HEK293 (cell line): ENCODE measurements around the gene CSNK2A1.

Experiments used
- CTCF ChIA-PET: fragments of 350-600 bp; formaldehyde crosslinking; extraction: SDS; loops from one replicate; lab custom pipeline; 2021; ENCODE audit warnings: antibody characterized with exemption; lab: Yijun Ruan, JAX
- POLR2A ChIA-PET: fragments of 300-600 bp; formaldehyde crosslinking; extraction: SDS; loops from one replicate; lab custom pipeline; 2020; ENCODE audit warnings: antibody characterized with exemption, inconsistent platforms; lab: Yijun Ruan, JAX
- H3K27ac ChIP-seq: fragments of 200-500 bp; sonication (Bioruptor generic); 2 replicates; pipeline ENCODE4 v1.5.1; 2014; ENCODE audit warnings: low read depth, low read length, control low read depth, inconsistent platforms; ENCODE audit errors: extremely low read depth
- H3K36me3 ChIP-seq, 2 experiments: fragments of 200-500 bp in 1 of 2; sonication (Bioruptor generic) in 1 of 2; 1 replicate in 1 of 2; 2 replicates in 1 of 2; pipeline ENCODE4 v1.5.1; 2014 to 2017; ENCODE audit warnings: inconsistent platforms in 2 of 2, low read length in 2 of 2; ENCODE audit not compliant: control insufficient read depth in 2 of 2, insufficient read depth in 1 of 2
- H3K4me1 ChIP-seq: fragments of 200-500 bp; sonication (Bioruptor generic); 2 replicates; pipeline ENCODE4 v1.5.1; 2014; ENCODE audit warnings: mild to moderate bottlenecking, low read length, inconsistent platforms; ENCODE audit not compliant: control insufficient read depth, insufficient read depth
- H3K4me3 ChIP-seq: 2 replicates; pipeline ENCODE4 v1.5.1; 2011; ENCODE audit warnings: low read depth, mild to moderate bottlenecking, control low read depth, low read length, moderate library complexity
- H3K9me3 ChIP-seq: fragments of 200-500 bp; sonication (Bioruptor generic); 2 replicates; pipeline ENCODE4 v1.5.1; 2014; ENCODE audit warnings: low read depth, low read length, inconsistent platforms; ENCODE audit not compliant: control insufficient read depth, insufficient read depth
- GLIS1 ChIP-seq: fragments of 450-650 bp; formaldehyde crosslinking; IDR thresholded peaks from 2 replicates; pipeline ENCODE4 v1.5.1; 2016; ENCODE audit warnings: missing biosample characterization, missing genetic modification characterization
- HOXA7 ChIP-seq: sonication (generic); formaldehyde crosslinking; IDR thresholded peaks from 2 replicates; pipeline ENCODE4 v1.8.1; 2022; ENCODE audit warnings: missing genetic modification reagents, borderline replicate concordance
- ZFP37 ChIP-seq: fragments of 450-650 bp; formaldehyde crosslinking; IDR thresholded peaks from 2 replicates; pipeline ENCODE4 v1.5.1; 2016; ENCODE audit warnings: missing biosample characterization, missing genetic modification characterization
- ZNF140 ChIP-seq: fragments of 450-650 bp; formaldehyde crosslinking; IDR thresholded peaks from 2 replicates; pipeline ENCODE4 v1.5.1; 2016; ENCODE audit warnings: missing biosample characterization, missing genetic modification characterization
- ZNF184 ChIP-seq: fragments of 450-650 bp; IDR thresholded peaks from 2 replicates; pipeline ENCODE4 v1.5.1; 2018; ENCODE audit warnings: missing biosample characterization, mild to moderate bottlenecking, missing genetic modification characterization
- ZNF239 ChIP-seq: fragments of 450-650 bp; formaldehyde crosslinking; IDR thresholded peaks from 2 replicates; pipeline ENCODE4 v1.5.1; 2016; ENCODE audit warnings: missing biosample characterization, missing genetic modification characterization
- ZNF473 ChIP-seq: fragments of 450-650 bp; formaldehyde crosslinking; IDR thresholded peaks from 2 replicates; pipeline ENCODE4 v1.5.1; 2017; ENCODE audit warnings: missing biosample characterization, missing genetic modification characterization
- ZNF48 ChIP-seq: fragments of 450-650 bp; formaldehyde crosslinking; IDR thresholded peaks from 2 replicates; pipeline ENCODE4 v1.5.1; 2016; ENCODE audit warnings: missing biosample characterization, missing genetic modification characterization
- ZNF529 ChIP-seq: fragments of 450-650 bp; formaldehyde crosslinking; IDR thresholded peaks from 2 replicates; pipeline ENCODE4 v1.5.1; 2017; ENCODE audit warnings: missing genetic modification characterization, missing biosample characterization; ENCODE audit not compliant: insufficient replicate concordance
- ZNF621 ChIP-seq: fragments of 450-650 bp; formaldehyde crosslinking; IDR thresholded peaks from 2 replicates; pipeline ENCODE4 v1.5.1; 2017; ENCODE audit warnings: missing biosample characterization, missing genetic modification characterization
- ZNF624 ChIP-seq: fragments of 450-650 bp; formaldehyde crosslinking; IDR thresholded peaks from 2 replicates; pipeline ENCODE4 v1.5.1; 2017; ENCODE audit warnings: missing biosample characterization, missing genetic modification characterization
- ZNF658 ChIP-seq: fragments of 450-650 bp; formaldehyde crosslinking; IDR thresholded peaks from 2 replicates; pipeline ENCODE4; 2016; ENCODE audit warnings: missing biosample characterization, missing genetic modification characterization
- ZNF792 ChIP-seq: fragments of 450-650 bp; formaldehyde crosslinking; IDR thresholded peaks from 2 replicates; pipeline ENCODE4 v1.5.1; 2016; ENCODE audit warnings: missing biosample characterization, missing genetic modification characterization
- TF ChIP-seq, protein P1 (sequence below): fragments of 450-650 bp; formaldehyde crosslinking; IDR thresholded peaks from 2 replicates; pipeline ENCODE4 v1.5.1; 2016; ENCODE audit warnings: missing biosample characterization, missing genetic modification characterization
- TF ChIP-seq, protein P2 (sequence below): fragments of 450-650 bp; formaldehyde crosslinking; conservative IDR thresholded peaks from 2 replicates; pipeline ENCODE4 v1.5.1; 2016; ENCODE audit warnings: low read depth, missing biosample characterization, missing genetic modification characterization
- TF ChIP-seq, protein P3 (sequence below): fragments of 450-650 bp; formaldehyde crosslinking; IDR thresholded peaks from 2 replicates; pipeline ENCODE4 v1.5.1; 2017; ENCODE audit warnings: missing biosample characterization, missing genetic modification characterization
- TF ChIP-seq, protein P4 (sequence below): fragments of 450-650 bp; formaldehyde crosslinking; IDR thresholded peaks from 2 replicates; pipeline ENCODE4 v1.5.1; 2016; ENCODE audit warnings: missing biosample characterization, missing genetic modification characterization
- TF ChIP-seq, protein P5 (sequence below): fragments of 450-650 bp; formaldehyde crosslinking; IDR thresholded peaks from 2 replicates; pipeline ENCODE4 v1.5.1; 2017; ENCODE audit warnings: missing biosample characterization, missing genetic modification characterization
- TF ChIP-seq, protein P6 (sequence below): fragments of 450-650 bp; formaldehyde crosslinking; IDR thresholded peaks from 2 replicates; pipeline ENCODE4 v1.5.1; 2016; ENCODE audit warnings: missing biosample characterization, missing genetic modification characterization
- TF ChIP-seq, protein P7 (sequence below): fragments of 450-650 bp; formaldehyde crosslinking; IDR thresholded peaks from 2 replicates; pipeline ENCODE4 v1.5.1; 2016; ENCODE audit warnings: missing biosample characterization, missing genetic modification characterization

CSNK2A1 gene

DNA sequence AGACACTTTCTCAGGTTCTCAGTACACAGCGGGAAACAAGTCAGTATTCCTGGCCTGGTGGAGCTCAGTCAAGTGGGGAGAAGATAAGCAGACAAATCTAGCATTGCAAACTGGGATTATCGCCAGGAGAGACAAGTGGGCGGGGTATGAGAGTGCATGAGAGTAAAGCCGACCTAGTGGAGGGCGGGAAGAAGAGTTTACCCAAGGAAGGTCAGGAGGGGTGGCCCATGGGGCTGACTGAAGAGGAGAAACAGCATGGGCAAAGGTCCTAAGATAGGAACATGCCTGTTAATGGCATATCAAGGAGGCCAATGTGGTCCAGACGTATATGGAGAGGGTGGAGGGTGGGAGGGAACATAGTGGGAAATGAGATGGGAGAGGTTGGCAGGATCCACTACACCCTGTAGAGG lies 12.4 kb upstream of the CSNK2A1 start (continued):
- TF ChIP-seq, protein P1, sequence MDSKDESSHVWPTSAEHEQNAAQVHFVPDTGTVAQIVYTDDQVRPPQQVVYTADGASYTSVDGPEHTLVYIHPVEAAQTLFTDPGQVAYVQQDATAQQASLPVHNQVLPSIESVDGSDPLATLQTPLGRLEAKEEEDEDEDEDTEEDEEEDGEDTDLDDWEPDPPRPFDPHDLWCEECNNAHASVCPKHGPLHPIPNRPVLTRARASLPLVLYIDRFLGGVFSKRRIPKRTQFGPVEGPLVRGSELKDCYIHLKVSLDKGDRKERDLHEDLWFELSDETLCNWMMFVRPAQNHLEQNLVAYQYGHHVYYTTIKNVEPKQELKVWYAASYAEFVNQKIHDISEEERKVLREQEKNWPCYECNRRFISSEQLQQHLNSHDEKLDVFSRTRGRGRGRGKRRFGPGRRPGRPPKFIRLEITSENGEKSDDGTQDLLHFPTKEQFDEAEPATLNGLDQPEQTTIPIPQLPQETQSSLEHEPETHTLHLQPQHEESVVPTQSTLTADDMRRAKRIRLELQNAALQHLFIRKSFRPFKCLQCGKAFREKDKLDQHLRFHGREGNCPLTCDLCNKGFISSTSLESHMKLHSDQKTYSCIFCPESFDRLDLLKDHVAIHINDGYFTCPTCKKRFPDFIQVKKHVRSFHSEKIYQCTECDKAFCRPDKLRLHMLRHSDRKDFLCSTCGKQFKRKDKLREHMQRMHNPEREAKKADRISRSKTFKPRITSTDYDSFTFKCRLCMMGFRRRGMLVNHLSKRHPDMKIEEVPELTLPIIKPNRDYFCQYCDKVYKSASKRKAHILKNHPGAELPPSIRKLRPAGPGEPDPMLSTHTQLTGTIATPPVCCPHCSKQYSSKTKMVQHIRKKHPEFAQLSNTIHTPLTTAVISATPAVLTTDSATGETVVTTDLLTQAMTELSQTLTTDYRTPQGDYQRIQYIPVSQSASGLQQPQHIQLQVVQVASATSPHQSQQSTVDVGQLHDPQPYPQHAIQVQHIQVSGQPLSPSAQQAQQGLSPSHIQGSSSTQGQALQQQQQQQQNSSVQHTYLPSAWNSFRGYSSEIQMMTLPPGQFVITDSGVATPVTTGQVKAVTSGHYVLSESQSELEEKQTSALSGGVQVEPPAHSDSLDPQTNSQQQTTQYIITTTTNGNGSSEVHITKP (tag by site-specific recombination): peak; percentile 96
- TF ChIP-seq HOXA7 (no peak), GLIS1 (peak; percentile 18; the same call in 1 of the 2 replicates), ZNF529 (tag by site-specific recombination) (no peak), ZNF792 (no peak)
- TF ChIP-seq, protein P2, sequence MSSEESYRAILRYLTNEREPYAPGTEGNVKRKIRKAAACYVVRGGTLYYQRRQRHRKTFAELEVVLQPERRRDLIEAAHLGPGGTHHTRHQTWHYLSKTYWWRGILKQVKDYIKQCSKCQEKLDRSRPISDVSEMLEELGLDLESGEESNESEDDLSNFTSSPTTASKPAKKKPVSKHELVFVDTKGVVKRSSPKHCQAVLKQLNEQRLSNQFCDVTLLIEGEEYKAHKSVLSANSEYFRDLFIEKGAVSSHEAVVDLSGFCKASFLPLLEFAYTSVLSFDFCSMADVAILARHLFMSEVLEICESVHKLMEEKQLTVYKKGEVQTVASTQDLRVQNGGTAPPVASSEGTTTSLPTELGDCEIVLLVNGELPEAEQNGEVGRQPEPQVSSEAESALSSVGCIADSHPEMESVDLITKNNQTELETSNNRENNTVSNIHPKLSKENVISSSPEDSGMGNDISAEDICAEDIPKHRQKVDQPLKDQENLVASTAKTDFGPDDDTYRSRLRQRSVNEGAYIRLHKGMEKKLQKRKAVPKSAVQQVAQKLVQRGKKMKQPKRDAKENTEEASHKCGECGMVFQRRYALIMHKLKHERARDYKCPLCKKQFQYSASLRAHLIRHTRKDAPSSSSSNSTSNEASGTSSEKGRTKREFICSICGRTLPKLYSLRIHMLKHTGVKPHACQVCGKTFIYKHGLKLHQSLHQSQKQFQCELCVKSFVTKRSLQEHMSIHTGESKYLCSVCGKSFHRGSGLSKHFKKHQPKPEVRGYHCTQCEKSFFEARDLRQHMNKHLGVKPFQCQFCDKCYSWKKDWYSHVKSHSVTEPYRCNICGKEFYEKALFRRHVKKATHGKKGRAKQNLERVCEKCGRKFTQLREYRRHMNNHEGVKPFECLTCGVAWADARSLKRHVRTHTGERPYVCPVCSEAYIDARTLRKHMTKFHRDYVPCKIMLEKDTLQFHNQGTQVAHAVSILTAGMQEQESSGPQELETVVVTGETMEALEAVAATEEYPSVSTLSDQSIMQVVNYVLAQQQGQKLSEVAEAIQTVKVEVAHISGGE (tag by site-specific recombination): no peak
- TF ChIP-seq, protein P3, sequence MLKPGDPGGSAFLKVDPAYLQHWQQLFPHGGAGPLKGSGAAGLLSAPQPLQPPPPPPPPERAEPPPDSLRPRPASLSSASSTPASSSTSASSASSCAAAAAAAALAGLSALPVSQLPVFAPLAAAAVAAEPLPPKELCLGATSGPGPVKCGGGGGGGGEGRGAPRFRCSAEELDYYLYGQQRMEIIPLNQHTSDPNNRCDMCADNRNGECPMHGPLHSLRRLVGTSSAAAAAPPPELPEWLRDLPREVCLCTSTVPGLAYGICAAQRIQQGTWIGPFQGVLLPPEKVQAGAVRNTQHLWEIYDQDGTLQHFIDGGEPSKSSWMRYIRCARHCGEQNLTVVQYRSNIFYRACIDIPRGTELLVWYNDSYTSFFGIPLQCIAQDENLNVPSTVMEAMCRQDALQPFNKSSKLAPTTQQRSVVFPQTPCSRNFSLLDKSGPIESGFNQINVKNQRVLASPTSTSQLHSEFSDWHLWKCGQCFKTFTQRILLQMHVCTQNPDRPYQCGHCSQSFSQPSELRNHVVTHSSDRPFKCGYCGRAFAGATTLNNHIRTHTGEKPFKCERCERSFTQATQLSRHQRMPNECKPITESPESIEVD: peak; percentile 16; the same call in 1 of the 2 replicates
- TF ChIP-seq, protein P4, sequence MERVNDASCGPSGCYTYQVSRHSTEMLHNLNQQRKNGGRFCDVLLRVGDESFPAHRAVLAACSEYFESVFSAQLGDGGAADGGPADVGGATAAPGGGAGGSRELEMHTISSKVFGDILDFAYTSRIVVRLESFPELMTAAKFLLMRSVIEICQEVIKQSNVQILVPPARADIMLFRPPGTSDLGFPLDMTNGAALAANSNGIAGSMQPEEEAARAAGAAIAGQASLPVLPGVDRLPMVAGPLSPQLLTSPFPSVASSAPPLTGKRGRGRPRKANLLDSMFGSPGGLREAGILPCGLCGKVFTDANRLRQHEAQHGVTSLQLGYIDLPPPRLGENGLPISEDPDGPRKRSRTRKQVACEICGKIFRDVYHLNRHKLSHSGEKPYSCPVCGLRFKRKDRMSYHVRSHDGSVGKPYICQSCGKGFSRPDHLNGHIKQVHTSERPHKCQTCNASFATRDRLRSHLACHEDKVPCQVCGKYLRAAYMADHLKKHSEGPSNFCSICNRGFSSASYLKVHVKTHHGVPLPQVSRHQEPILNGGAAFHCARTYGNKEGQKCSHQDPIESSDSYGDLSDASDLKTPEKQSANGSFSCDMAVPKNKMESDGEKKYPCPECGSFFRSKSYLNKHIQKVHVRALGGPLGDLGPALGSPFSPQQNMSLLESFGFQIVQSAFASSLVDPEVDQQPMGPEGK: peak; percentile 24; the same call in 1 of the 2 replicates
- TF ChIP-seq, protein P5, sequence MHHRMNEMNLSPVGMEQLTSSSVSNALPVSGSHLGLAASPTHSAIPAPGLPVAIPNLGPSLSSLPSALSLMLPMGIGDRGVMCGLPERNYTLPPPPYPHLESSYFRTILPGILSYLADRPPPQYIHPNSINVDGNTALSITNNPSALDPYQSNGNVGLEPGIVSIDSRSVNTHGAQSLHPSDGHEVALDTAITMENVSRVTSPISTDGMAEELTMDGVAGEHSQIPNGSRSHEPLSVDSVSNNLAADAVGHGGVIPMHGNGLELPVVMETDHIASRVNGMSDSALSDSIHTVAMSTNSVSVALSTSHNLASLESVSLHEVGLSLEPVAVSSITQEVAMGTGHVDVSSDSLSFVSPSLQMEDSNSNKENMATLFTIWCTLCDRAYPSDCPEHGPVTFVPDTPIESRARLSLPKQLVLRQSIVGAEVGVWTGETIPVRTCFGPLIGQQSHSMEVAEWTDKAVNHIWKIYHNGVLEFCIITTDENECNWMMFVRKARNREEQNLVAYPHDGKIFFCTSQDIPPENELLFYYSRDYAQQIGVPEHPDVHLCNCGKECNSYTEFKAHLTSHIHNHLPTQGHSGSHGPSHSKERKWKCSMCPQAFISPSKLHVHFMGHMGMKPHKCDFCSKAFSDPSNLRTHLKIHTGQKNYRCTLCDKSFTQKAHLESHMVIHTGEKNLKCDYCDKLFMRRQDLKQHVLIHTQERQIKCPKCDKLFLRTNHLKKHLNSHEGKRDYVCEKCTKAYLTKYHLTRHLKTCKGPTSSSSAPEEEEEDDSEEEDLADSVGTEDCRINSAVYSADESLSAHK (tag by site-specific recombination): no peak

DNA sequence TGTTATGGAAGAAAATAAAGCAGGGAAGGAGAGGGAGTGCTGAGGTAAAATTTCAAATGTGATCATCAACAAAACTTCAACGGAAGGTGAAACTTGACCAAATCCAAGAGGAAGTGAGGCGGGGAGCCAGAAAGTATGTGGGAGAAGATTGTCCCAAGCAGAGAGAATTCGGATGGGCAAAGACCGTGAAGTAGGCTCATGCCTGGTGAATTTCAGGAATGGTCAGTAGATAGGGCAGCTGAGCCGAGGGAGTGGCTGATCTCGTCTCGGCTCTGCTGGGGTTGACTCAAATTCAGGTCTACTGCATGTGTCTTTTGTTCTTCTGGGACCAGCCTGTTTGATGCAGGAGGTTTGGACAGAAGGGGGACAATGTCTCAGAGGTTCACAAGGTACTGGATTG lies 7.0 kb upstream of the CSNK2A1 start:
- CTCF ChIA-PET: interaction anchor here (2.8 kb wide), 2 partner anchors 11 to 188 kb away, joined by 11 to 12 read pairs; no protein-coding TSS in a partner anchor
- Histone ChIP-seq H3K4me1 (peaks cover 4% of the 10 kb centered on the region), H3K36me3 (no peaks in the 10 kb centered on the region), H3K9me3 (no peaks in the 10 kb centered on the region), H3K4me3 (no peak overlapping the region), H3K27ac (no peak overlapping the region)
- POLR2A ChIA-PET: no interaction called here
- TF ChIP-seq ZNF621 (tag by site-specific recombination) (no peak), ZNF239 (tag by site-specific recombination) (no peak), ZFP37 (tag by site-specific recombination) (no peak), ZNF624 (tag by site-specific recombination) (no peak), ZNF184 (tag by site-specific recombination) (no peak), ZNF473 (tag by site-specific recombination) (no peak), ZNF48 (tag by site-specific recombination) (no peak), ZNF140 (tag by site-specific recombination) (no peak), ZNF658 (tag by site-specific recombination) (no peak)
- TF ChIP-seq, protein P6, sequence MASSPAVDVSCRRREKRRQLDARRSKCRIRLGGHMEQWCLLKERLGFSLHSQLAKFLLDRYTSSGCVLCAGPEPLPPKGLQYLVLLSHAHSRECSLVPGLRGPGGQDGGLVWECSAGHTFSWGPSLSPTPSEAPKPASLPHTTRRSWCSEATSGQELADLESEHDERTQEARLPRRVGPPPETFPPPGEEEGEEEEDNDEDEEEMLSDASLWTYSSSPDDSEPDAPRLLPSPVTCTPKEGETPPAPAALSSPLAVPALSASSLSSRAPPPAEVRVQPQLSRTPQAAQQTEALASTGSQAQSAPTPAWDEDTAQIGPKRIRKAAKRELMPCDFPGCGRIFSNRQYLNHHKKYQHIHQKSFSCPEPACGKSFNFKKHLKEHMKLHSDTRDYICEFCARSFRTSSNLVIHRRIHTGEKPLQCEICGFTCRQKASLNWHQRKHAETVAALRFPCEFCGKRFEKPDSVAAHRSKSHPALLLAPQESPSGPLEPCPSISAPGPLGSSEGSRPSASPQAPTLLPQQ (tag by site-specific recombination): no peak
- TF ChIP-seq, protein P7, sequence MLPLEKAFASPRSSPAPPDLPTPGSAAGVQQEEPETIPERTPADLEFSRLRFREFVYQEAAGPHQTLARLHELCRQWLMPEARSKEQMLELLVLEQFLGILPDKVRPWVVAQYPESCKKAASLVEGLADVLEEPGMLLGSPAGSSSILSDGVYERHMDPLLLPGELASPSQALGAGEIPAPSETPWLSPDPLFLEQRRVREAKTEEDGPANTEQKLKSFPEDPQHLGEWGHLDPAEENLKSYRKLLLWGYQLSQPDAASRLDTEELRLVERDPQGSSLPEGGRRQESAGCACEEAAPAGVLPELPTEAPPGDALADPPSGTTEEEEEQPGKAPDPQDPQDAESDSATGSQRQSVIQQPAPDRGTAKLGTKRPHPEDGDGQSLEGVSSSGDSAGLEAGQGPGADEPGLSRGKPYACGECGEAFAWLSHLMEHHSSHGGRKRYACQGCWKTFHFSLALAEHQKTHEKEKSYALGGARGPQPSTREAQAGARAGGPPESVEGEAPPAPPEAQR (tag by site-specific recombination): no peak
